Measurements from ENCODE around the gene ACACB. TPM values are rescaled to one million over a fixed set of nuclear protein-coding genes. Genes with fewer than 3 reads are reported as not detected.

ACACB gene
- total and polyA plus RNA-seq, 2 donors (not counting 3 experiments of a cell fraction or from before 2014, with no cell fraction given) = 1.3 to 5.7 TPM

- ChIA-PET POLR2A (interaction anchor here (1.3 kb wide), 1 partner anchor 14 kb away, joined by 3 read pairs; no protein-coding TSS in a partner anchor), CTCF (interaction anchor here (0.9 to 1.6 kb wide), 3 partner anchors 20 to 141 kb away, joined by 3 read pairs; no protein-coding TSS in a partner anchor)
- no peak overlapping the region for H3K9ac ChIP-seq (replicated peaks; ENCODE audit: extremely low read depth, insufficient read depth, low read length)
- peak; percentile 38 for FAIRE-seq
- H2AFZ ChIP-seq (ENCODE audit: low read depth, low read length) = no peak overlapping the region
- no TSS peak for BruUV-seq (replicated peaks)
- intact Hi-C loops (cut with micrococcal nuclease) (no loop called here), dilution Hi-C loops (cut with MboI; ENCODE audit: extremely low pct_ligation_motif_present, low sequenced_read_pairs) (no loop called here)
- peak; percentile 67 for DNase-seq (ENCODE audit: low read depth, low spot score)
- H3K9me3 ChIP-seq (replicated peaks; ENCODE audit: control insufficient read depth, insufficient read depth, low read length) = no peaks in the 10 kb centered on the region
- peaks cover 2% of the 10 kb centered on the region for H3K4me1 ChIP-seq (ENCODE audit: control insufficient read depth, extremely low read depth, insufficient read depth, low read length)
- H3K79me2 ChIP-seq (ENCODE audit: control insufficient read depth, insufficient read depth, low read length) = no peaks in the 10 kb centered on the region
- no peaks in the 10 kb centered on the region for H3K27me3 ChIP-seq (ENCODE audit: control insufficient read depth in 2 of 2, insufficient read depth in 2 of 2, low read length in 2 of 2)
- H3K4me3 ChIP-seq (replicated peaks in 1 of 3; ENCODE audit: insufficient read depth in 1 of 3, low read depth in 1 of 3, low read length in 3 of 3) = no peak overlapping the region
- no peak overlapping the region for H3K27ac ChIP-seq (ENCODE audit: insufficient read depth, low read depth, low read length)
- no peak overlapping the region for H3K4me2 ChIP-seq (ENCODE audit: insufficient read depth, low read length)
- no peaks in the 10 kb centered on the region for H4K20me1 ChIP-seq (replicated peaks; ENCODE audit: control insufficient read depth, extremely low read depth, insufficient read depth, low read length)
- H3K36me3 ChIP-seq (ENCODE audit: control insufficient read depth in 2 of 2, extremely low read depth in 1 of 2, insufficient read depth in 2 of 2, low read length in 2 of 2) = no peaks in the 10 kb centered on the region
- H3K9me1 ChIP-seq (replicated peaks; ENCODE audit: control insufficient read depth, extremely low read depth, insufficient read depth, low read length) = no peaks in the 10 kb centered on the region
- TF ChIP-seq JUN (IDR thresholded peaks at IDR 0.05; ENCODE audit: borderline replicate concordance, insufficient read depth, insufficient read length, low read depth) (peak; percentile 38), GATA2 (IDR thresholded peaks at IDR 0.05; ENCODE audit: insufficient read depth, insufficient read length, low read depth, low read length) (no peak), FOS (IDR thresholded peaks at IDR 0.05; ENCODE audit: borderline replicate concordance, insufficient read depth, low read length) (no peak), MAX (IDR thresholded peaks at IDR 0.05; ENCODE audit: insufficient read depth, insufficient read length) (no peak), POLR2A (IDR thresholded peaks at IDR 0.05; ENCODE audit: low read depth, low read length) (no peak)
Measured at GRCh38 chr12:109244073-109244472, 127.7 kb downstream of the ACACB start.

GRCh38 chr12:109246221-109246620, 129.8 kb downstream of the ACACB start:
- ChIA-PET CTCF (interaction anchor here (1.3 to 1.6 kb wide), 2 partner anchors 20 to 134 kb away, joined by 3 to 5 read pairs; no protein-coding TSS in a partner anchor), POLR2A (no interaction called here)
- dilution Hi-C loops (cut with MboI; ENCODE audit: extremely low pct_ligation_motif_present, low sequenced_read_pairs) (no loop called here), intact Hi-C loops (cut with micrococcal nuclease) (no loop called here)
- no peaks in the 10 kb centered on the region for H3K27me3 ChIP-seq (ENCODE audit: control insufficient read depth in 2 of 2, insufficient read depth in 2 of 2, low read length in 2 of 2)
- H3K9ac ChIP-seq (replicated peaks; ENCODE audit: extremely low read depth, insufficient read depth, low read length) = no peak overlapping the region
- no peaks in the 10 kb centered on the region for H3K9me1 ChIP-seq (replicated peaks; ENCODE audit: control insufficient read depth, extremely low read depth, insufficient read depth, low read length)
- H3K4me2 ChIP-seq (ENCODE audit: insufficient read depth, low read length) = no peak overlapping the region
- FAIRE-seq (no peak), DNase-seq (ENCODE audit: low read depth, low spot score) (no peak)
- no peak overlapping the region for H3K27ac ChIP-seq (ENCODE audit: insufficient read depth, low read depth, low read length)
- no peak overlapping the region for H2AFZ ChIP-seq (ENCODE audit: low read depth, low read length)
- BruUV-seq (replicated peaks) = no TSS peak
- no peaks in the 10 kb centered on the region for H3K36me3 ChIP-seq (ENCODE audit: control insufficient read depth in 2 of 2, extremely low read depth in 1 of 2, insufficient read depth in 2 of 2, low read length in 2 of 2)
- no peak overlapping the region for H3K4me3 ChIP-seq (replicated peaks in 1 of 3; ENCODE audit: insufficient read depth in 1 of 3, low read depth in 1 of 3, low read length in 3 of 3)
- H4K20me1 ChIP-seq (replicated peaks; ENCODE audit: control insufficient read depth, extremely low read depth, insufficient read depth, low read length) = no peaks in the 10 kb centered on the region
- H3K79me2 ChIP-seq (ENCODE audit: control insufficient read depth, insufficient read depth, low read length) = no peaks in the 10 kb centered on the region
- H3K4me1 ChIP-seq (ENCODE audit: control insufficient read depth, extremely low read depth, insufficient read depth, low read length) = peaks cover 2% of the 10 kb centered on the region
- no peaks in the 10 kb centered on the region for H3K9me3 ChIP-seq (replicated peaks; ENCODE audit: control insufficient read depth, insufficient read depth, low read length)
- TF ChIP-seq JUN (IDR thresholded peaks at IDR 0.05; ENCODE audit: borderline replicate concordance, insufficient read depth, insufficient read length, low read depth) (no peak), MAX (IDR thresholded peaks at IDR 0.05; ENCODE audit: insufficient read depth, insufficient read length) (no peak)

All from endothelial cell of umbilical vein (primary cell).